K562 (cell line): ENCODE measurements around the gene EGLN3. TPM values are rescaled to one million over a fixed set of nuclear protein-coding genes. Genes with fewer than 3 reads are reported as not detected.

ENCODE experiments used
- ATAC-seq: fragments of 200-7000 bp; cut with Tn5 transposase; 3 replicates; pipeline ENCODE4 v1.9.1; 2020; ENCODE audit warnings: moderate library complexity
- BruUV-seq: library from RNA; stranded (reverse); fragments of 400-500 nt; replicated peaks from 2 replicates; lab custom pipeline; 2021; lab: Mats Ljungman, UMichigan
- CTCF ChIA-PET: fragments of 300-600 bp; formaldehyde crosslinking; extraction: SDS; loops from one replicate; lab custom pipeline; 2021; ENCODE audit warnings: low intra/inter-chr PET ratio; lab: Yijun Ruan, JAX
- POLR2A ChIA-PET: fragments of 300-600, 350-650 bp; sonication (Branson Sonifier 250); formaldehyde crosslinking; extraction: SDS; loops from one replicate; lab custom pipeline; 2021; ENCODE audit warnings: antibody characterized with exemption, inconsistent platforms; lab: Yijun Ruan, JAX
- DNase-seq, 4 experiments: peaks; one replicate each; pipeline versions ENCODE4 v3.0.0 to v3.0.0-alpha.2; 2011 to 2018; ENCODE audit warnings: low spot score in 3 of 4, mixed read lengths in 3 of 4; ENCODE audit errors: extremely low read depth in 1 of 4
- FAIRE-seq: peaks from 2 replicates; lab custom pipeline; 2011; peaks lifted over from hg19 to GRCh38; lab: Jason Lieb, UNC
- H2AFZ ChIP-seq: 2 replicates; pipeline ENCODE4 v1.6.0; 2011; ENCODE audit warnings: low read depth, low read length, control low read depth, inconsistent platforms
- H3K27ac ChIP-seq: fragments of 200-600 bp; 3 replicates; pipeline ENCODE4 v1.8.0; 2011; ENCODE audit warnings: low read depth, mild to moderate bottlenecking, control low read depth, inconsistent platforms, low read length, moderate library complexity, mixed read lengths; ENCODE audit errors: extremely low read depth
- H3K27me3 ChIP-seq, 2 experiments: fragments of 300-600 bp in 1 of 2; 2 replicates in 1 of 2; 3 replicates in 1 of 2; pipeline versions ENCODE4 v1.6.0 to v1.8.0; 2011; ENCODE audit warnings: inconsistent platforms in 2 of 2, low read length in 2 of 2, mild to moderate bottlenecking in 1 of 2, mixed read lengths in 1 of 2, moderate library complexity in 1 of 2; ENCODE audit not compliant: control insufficient read depth in 2 of 2, insufficient read depth in 2 of 2
- H3K36me3 ChIP-seq: fragments of 300-600 bp; 3 replicates; pipeline ENCODE4 v1.8.0; 2011; ENCODE audit warnings: mild to moderate bottlenecking, low read length, inconsistent platforms; ENCODE audit not compliant: control insufficient read depth, insufficient read depth
- H3K4me1 ChIP-seq, 2 experiments: fragments of 200-600 bp in 1 of 2; replicated peaks in 1 of 2; 2 replicates in 1 of 2; 3 replicates in 1 of 2; pipeline versions ENCODE4 v1.5.1 to v1.8.0; 2011; ENCODE audit warnings: inconsistent platforms in 2 of 2, low read length in 2 of 2, mild to moderate bottlenecking in 1 of 2, mixed read lengths in 1 of 2, moderate library complexity in 1 of 2; ENCODE audit not compliant: control insufficient read depth in 2 of 2, insufficient read depth in 2 of 2
- H3K4me2 ChIP-seq: 2 replicates; pipeline ENCODE4 v1.6.1; 2011; ENCODE audit warnings: low read length, control low read depth, inconsistent platforms, mixed read lengths; ENCODE audit not compliant: insufficient read depth
- H3K4me3 ChIP-seq: fragments of 200-600 bp; sonication (generic), shearing (Covaris generic); 2 replicates; pipeline ENCODE4 v1.5.1; 2016; ENCODE audit warnings: control low read depth, inconsistent platforms
- H3K79me2 ChIP-seq: fragments of 200-600 bp; 3 replicates; pipeline ENCODE4 v1.8.0; 2011; ENCODE audit warnings: low read length, inconsistent platforms; ENCODE audit not compliant: control insufficient read depth, insufficient read depth
- H3K9ac ChIP-seq, 2 experiments: 2 replicates each; pipeline versions ENCODE4 v1.6.0 to v1.6.1; 2011; ENCODE audit warnings: low read depth in 2 of 2, low read length in 2 of 2, control low read depth in 1 of 2, inconsistent platforms in 1 of 2, mild to moderate bottlenecking in 1 of 2, mixed read lengths in 1 of 2; ENCODE audit not compliant: insufficient read depth in 1 of 2
- H3K9me1 ChIP-seq: one replicate; pipeline ENCODE4 v1.6.0; 2011; ENCODE audit warnings: inconsistent platforms, mild to moderate bottlenecking, low read length, moderate library complexity; ENCODE audit not compliant: control insufficient read depth, insufficient read depth
- H3K9me3 ChIP-seq: replicated peaks from 2 replicates; pipeline ENCODE4 v1.5.1; 2011; ENCODE audit warnings: low read depth, low read length, inconsistent platforms; ENCODE audit not compliant: control insufficient read depth, insufficient read depth
- H4K20me1 ChIP-seq: replicated peaks from 2 replicates; pipeline ENCODE4 v1.6.1; 2011; ENCODE audit warnings: low read length, inconsistent platforms, mixed read lengths; ENCODE audit not compliant: control insufficient read depth, insufficient read depth
- ATF4 ChIP-seq: fragments of 450-650 bp; formaldehyde crosslinking; IDR thresholded peaks from 2 replicates; pipeline ENCODE4 v1.4.0; 2022; ENCODE audit warnings: mild to moderate bottlenecking, moderate library complexity
- CLOCK ChIP-seq: fragments of 250-450 bp; sonication (Bioruptor Pico); IDR thresholded peaks from 2 replicates; pipeline ENCODE4 v1.4.0; 2020; ENCODE audit warnings: mild to moderate bottlenecking, moderate library complexity, borderline replicate concordance
- L3MBTL2 ChIP-seq: fragments of 450-650 bp; IDR thresholded peaks from 2 replicates; pipeline ENCODE4 v1.6.1; 2016; ENCODE audit warnings: mild to moderate bottlenecking, moderate library complexity
- MEIS2 ChIP-seq: fragments of 450-650 bp; IDR thresholded peaks from 2 replicates; pipeline ENCODE4 v1.6.1; 2014; ENCODE audit warnings: mild to moderate bottlenecking; ENCODE audit not compliant: partially characterized antibody
- MIER1 ChIP-seq: fragments of 450-650 bp; IDR thresholded peaks from 2 replicates; pipeline ENCODE4 v1.6.1; 2016; ENCODE audit warnings: antibody characterized with exemption, mild to moderate bottlenecking, low read depth
- NUFIP1 ChIP-seq: fragments of 450-650 bp; IDR thresholded peaks from 2 replicates; pipeline ENCODE4 v1.6.1; 2018; ENCODE audit not compliant: partially characterized antibody
- OTX1 ChIP-seq: fragments of 450-650 bp; formaldehyde crosslinking; IDR thresholded peaks from 2 replicates; pipeline ENCODE4 v1.4.0; 2022; ENCODE audit warnings: mild to moderate bottlenecking
- POU5F1 ChIP-seq: fragments of 150-350 bp; IDR thresholded peaks from 2 replicates; pipeline ENCODE4 v1.6.1; 2014; ENCODE audit warnings: borderline replicate concordance, low read length, low read depth, mild to moderate bottlenecking; ENCODE audit not compliant: partially characterized antibody
- RBFOX2 ChIP-seq: fragments of 200-400 bp; formaldehyde crosslinking; IDR thresholded peaks from 2 replicates; pipeline ENCODE4 v1.6.1; 2017; ENCODE audit warnings: low read depth, mild to moderate bottlenecking, low read length, moderate library complexity
- ZBTB43 ChIP-seq: sonication (generic); formaldehyde crosslinking; IDR thresholded peaks from 2 replicates; pipeline ENCODE4 v1.8.0; 2023; ENCODE audit warnings: mild to moderate bottlenecking, missing genetic modification reagents
- ZBTB9 ChIP-seq: fragments of 450-650 bp; formaldehyde crosslinking; IDR thresholded peaks from 2 replicates; pipeline ENCODE4 v1.4.0; 2020; ENCODE audit warnings: mild to moderate bottlenecking, moderate library complexity
- ZNF584 ChIP-seq: fragments of 200-800 bp; sonication (Bioruptor generic); IDR thresholded peaks from 2 replicates; pipeline ENCODE4 v1.6.1; 2016; ENCODE audit warnings: low read depth, mild to moderate bottlenecking, missing genetic modification characterization, missing compliant biosample characterization
- WGBS: fragments of 100-300 bp; shearing (Covaris generic); methylation state at CpG from one replicate; pipeline ENCODE4 v1.1.6; 2016; ENCODE audit warnings: low coverage, mixed read lengths; ENCODE audit not compliant: insufficient coverage; ENCODE audit errors: missing lambda C conversion rate; 5-methylcytosine and 5-hydroxymethylcytosine counted together
- in situ Hi-C: fragments of 300-500 bp; cut with MboI; formaldehyde crosslinking; loops from 4 replicates; pipeline ENCODE4 v1.15.0; 2018; ENCODE audit warnings: inconsistent platforms, mixed read lengths
- intact Hi-C: fragments of 100-400 bp; cut with micrococcal nuclease; formaldehyde crosslinking; loops from 2 replicates; pipeline ENCODE4 v1.14.2; 2022
- polyA plus RNA-seq, 8 experiments: library from polyadenylated mRNA; depleted of rRNA in 4 of 8; stranded (reverse) in 5 of 8; unstranded in 3 of 8; fragments of >200 nt; fragmentation: Nextera tagmentation in 2 of 8; fragmentation: Illumina TruSeq in 1 of 8; extraction: Ambion mirVana in 2 of 8; extraction: Trizol in 1 of 8; gene quantifications; 2 replicates each; pipeline versions ENCODE4 v1.2.1 to v1.2.3, GENCODE V29; 2011 to 2014; ENCODE audit warnings: inconsistent platforms in 1 of 8, missing spikeins in 1 of 8
- total RNA-seq, 7 experiments: library from RNA; depleted of rRNA in 6 of 7; stranded (reverse); fragments of >200 nt in 6 of 7; fragmentation: Illumina TruSeq in 2 of 7; extraction: Trizol in 2 of 7; gene quantifications; 2 replicates each; pipeline versions ENCODE4 v1.2.1 to v1.2.3, GENCODE V29; 2011 to 2021; ENCODE audit warnings: low replicate concordance in 1 of 7

EGLN3 gene
- total and polyA plus RNA-seq, 9 of the 15 experiments (the other 6 are each of a cell fraction or from before 2014, with no cell fraction given): 2.5 to 87.6 (median 5.8) TPM

- no peak for TF ChIP-seq CLOCK (CRISPR knock-in tag)
Observed at GRCh38 chr14:33940561-33941011, 10.3 kb downstream of the EGLN3 start (continued).

GRCh38 chr14:33938131-33938949 lies 12.5 kb downstream of the EGLN3 start:
- POLR2A ChIA-PET: interaction anchor here (0.6 to 1.3 kb wide), 4 partner anchors 12 to 160 kb away, joined by 3 read pairs; partner anchors contain the start of gene EGLN3
- peak overlapping the region; percentile 66 for H2AFZ ChIP-seq
- WGBS: 16% methylated on average over 19 of the region's 20 CpGs
- in situ Hi-C loops: no loop called here
- no peaks in the 10 kb centered on the region for H3K9me3 ChIP-seq
- no peaks in the 10 kb centered on the region for H3K27me3 ChIP-seq
- ATAC-seq (peak; percentile 84), FAIRE-seq (peak; percentile 72), DNase-seq (peak; percentile 54 to 85 (median 63))
- no peaks in the 10 kb centered on the region for H3K9me1 ChIP-seq
- peak overlapping the region; percentile 60 to 83 for H3K9ac ChIP-seq
- no peaks in the 10 kb centered on the region for H4K20me1 ChIP-seq
- H3K36me3 ChIP-seq: peaks cover 8% of the 10 kb centered on the region; the same call in 2 of the 3 replicates
- H3K4me3 ChIP-seq: peak overlapping the region; percentile 15
- peaks cover 97% of the 10 kb centered on the region for H3K79me2 ChIP-seq
- CTCF ChIA-PET: interaction anchor here (0.6 kb wide), 1 partner anchor 160 kb away, joined by 4 read pairs; no protein-coding TSS in a partner anchor
- no TSS peak for BruUV-seq
- H3K4me1 ChIP-seq: peaks cover 16 to 61% of the 10 kb centered on the region in 2 experiments; a peak in 4 of 5 replicates
- H3K4me2 ChIP-seq: peak overlapping the region; percentile 78
- intact Hi-C loops: no loop called here
- peak overlapping the region; percentile 74 for H3K27ac ChIP-seq
- TF ChIP-seq ATF4 (CRISPR knock-in tag) (0 out of 2 replicates have a peak, but pooled peaks have one; percentile 9), NUFIP1 (no peak), OTX1 (no peak), MIER1 (no peak), RBFOX2 (0 out of 2 replicates have a peak, but pooled peaks have one; percentile 20), L3MBTL2 (peak; percentile 36; the same call in 1 of the 2 replicates), MEIS2 (peak; percentile 90), ZBTB43 (no peak), ZBTB9 (CRISPR knock-in tag) (no peak), POU5F1 (no peak), ZNF584 (CRISPR knock-in tag) (no peak)
